SIG-M5 treated with dmso at 0.1 percent for 504 hours (cell line): Measurements from ENCODE around the gene NEIL3.
A peak's percentile ranks its signal among the peaks of the same experiment; 100 is the strongest.

Experiments used
- DNase-seq: peaks from one replicate; lab custom pipeline; 2025; ENCODE audit not compliant: unreplicated experiment; lab: John Stamatoyannopoulos, UW

The NEIL3 gene

GRCh38 chr4:177356921-177357320, 47.2 kb downstream of the NEIL3 start:
- DNase-seq: no peak

GRCh38 chr4:177367336-177367735, 57.7 kb downstream of the NEIL3 start:
- peak; percentile 14 for DNase-seq

DNA sequence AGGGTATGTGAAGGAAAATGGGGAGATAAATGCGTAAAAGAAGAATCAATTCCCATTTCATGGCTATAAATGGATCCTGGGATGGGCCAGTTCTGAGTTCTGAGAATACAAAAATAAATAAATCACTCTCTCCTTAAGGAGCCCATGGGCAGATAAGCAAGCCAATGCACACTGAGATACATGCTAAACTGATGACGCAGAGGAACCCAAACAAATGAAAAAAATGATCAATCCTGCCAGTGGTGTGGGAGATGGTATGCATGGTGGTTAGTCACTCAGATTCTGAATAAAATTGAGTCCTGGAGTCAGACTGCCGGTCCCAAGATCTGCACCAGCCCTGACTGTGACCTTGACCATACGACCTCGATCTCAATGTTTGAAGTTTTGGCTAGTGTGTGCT, 59.7 kb downstream of the NEIL3 start:
- no peak for DNase-seq

- no peak for DNase-seq
Measured at GRCh38 chr4:177371461-177371860, 61.8 kb downstream of the NEIL3 start.

DNA sequence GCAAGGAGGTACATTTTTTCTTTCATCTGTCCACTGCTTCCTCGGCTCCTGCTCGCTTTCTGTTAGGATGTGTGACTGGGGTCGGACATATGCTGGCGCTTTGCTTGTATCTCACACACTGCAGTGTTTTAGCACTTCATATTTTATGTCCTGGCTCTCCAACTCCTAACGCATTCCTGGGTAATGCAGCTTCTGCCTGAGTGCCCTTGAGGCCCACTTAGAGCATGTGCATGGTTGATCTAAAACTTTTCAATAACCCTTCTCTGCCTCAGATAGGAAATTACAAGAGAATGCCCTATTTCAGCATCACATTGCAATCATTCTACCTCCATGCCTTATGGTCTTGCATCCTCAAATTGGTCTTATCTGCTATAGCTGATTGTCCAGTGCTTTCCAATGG, 65.3 kb downstream of the NEIL3 start:
- DNase-seq: no peak

- DNase-seq: no peak
Measured at GRCh38 chr4:177375372-177375771, 65.7 kb downstream of the NEIL3 start.

- DNase-seq: no peak
Measured at GRCh38 chr4:177376024-177376423, 66.3 kb downstream of the NEIL3 start.

DNA sequence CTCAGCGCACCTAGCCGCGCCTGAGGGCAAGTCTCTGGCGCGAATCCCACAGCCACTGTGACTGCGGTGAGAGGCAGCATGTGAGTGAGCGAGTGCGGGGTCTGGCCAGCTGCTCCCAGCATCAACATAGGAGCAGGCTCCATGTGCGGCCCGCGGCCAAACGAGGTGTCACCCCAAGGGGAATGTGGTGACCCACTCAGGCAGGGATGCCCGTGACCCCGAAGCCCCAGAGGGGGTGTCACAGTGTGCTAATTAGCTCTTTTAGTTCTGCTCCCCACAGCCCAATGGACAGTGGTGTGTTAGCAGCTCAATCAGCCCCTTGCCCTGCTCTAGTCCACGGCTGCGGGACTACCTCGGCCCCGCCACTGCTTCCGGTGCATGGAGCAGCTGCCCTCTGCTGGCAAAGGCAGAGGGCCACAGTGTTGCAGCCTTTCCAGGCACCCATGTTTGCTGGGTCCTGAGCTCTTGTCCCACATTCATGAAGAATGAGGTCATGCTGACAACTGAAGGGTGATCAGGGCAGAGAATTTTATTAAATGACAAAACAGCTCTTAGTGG, 71.1 kb downstream of the NEIL3 start:
- DNase-seq: no peak

GRCh38 chr4:177381762-177382310, 72.2 kb downstream of the NEIL3 start:
- no peak for DNase-seq

DNA sequence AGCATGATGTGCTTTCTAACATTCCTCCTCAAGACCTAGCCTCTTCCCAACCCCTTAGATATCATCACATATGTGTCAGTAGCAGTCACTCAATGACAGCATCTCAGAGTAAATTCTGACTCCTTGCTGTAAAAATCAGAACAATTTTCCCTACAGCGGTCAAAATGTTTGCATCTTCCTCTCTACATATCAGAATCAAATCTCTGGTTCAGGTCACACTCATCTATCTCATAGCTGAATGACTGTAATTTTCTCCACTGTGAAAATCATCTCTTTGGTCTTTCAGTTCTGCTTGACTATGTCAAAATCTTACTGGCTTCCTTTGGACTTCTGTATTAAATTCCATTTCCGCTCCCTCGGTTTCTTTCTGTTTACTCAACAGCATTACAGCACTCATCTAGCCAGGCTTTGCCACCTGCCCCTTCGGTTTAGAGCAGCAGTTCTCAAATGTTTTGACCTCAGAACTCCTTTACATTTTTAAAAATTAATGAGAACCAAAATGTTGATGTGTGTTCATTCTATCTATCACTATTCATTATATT, 75.3 kb downstream of the NEIL3 start:
- DNase-seq: no peak

DNA sequence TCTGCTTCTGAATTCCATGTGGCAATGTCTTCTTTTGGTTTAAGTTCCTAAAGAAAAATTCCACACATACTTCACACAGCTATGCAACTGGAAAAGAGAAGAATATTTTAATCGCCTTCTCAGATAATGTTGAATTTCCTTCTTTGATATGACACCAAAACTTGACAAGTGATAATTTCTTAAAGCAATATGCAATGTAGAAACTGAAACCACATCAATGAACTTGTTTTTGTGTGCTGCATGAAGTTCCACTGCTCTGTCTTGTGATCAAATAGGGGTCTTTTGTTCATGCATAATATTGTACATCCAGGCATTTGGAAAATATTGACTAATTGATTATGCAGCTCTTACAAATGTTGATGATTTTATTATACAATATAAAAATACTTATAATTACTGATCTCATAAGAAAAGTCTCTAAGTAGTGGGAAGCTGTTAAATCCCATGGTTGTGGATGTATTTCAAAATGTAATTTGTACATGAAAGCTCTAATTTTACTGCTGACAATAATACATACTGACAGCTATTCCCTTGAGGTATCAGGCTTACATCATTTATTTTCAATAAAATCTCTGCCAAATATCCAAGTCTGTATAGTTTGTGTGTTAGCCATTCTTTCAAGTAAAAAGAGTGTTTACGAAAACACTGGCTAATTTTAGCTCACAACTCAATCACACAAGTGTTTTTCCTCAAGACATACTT, 76.1 kb downstream of the NEIL3 start:
- DNase-seq: no peak

GRCh38 chr4:177386278-177386815, 76.7 kb downstream of the NEIL3 start:
- no peak for DNase-seq

GRCh38 chr4:177391287-177391686, 81.6 kb downstream of the NEIL3 start:
- DNase-seq: no peak

GRCh38 chr4:177391953-177392352, 82.3 kb downstream of the NEIL3 start:
- no peak for DNase-seq

DNA sequence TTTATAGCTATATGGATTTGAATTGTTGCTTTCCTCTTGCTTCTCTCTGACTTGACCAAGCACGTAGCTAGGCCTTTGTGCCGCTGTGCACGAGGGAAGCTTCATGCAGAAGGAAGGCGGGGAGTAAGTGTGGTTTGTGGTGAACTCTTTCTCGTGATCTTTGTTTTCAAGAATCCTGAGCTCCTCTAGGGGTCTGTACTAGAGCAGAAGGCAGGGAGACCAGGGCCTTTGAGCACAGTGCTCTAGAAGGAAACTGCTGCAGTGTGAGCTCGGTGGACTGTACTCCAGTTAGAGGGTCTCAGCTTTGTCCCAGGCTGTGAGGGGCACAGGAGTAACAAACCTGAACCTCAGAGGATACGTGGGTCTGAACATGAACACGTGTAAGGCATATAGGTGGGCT, 83.6 kb downstream of the NEIL3 start:
- DNase-seq: no peak

DNA sequence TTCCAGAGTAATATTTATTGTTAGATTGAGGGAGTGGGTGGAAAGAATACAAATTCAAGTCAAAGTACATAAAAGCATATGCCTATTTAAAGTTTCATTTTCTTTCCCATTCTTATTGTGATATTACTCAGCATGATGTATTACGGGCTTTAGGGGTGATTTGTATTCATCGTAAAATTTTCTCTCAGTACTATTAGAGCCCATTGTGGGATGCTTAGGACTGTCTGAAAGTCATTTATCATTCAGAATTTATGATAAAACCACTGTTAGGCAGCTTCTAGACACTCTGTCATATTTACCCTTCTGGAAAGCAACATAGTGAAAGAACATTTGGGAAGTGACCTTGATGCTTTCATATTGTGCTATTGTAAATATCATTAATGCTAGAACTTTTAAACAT, 86.7 kb downstream of the NEIL3 start:
- no peak for DNase-seq

DNA sequence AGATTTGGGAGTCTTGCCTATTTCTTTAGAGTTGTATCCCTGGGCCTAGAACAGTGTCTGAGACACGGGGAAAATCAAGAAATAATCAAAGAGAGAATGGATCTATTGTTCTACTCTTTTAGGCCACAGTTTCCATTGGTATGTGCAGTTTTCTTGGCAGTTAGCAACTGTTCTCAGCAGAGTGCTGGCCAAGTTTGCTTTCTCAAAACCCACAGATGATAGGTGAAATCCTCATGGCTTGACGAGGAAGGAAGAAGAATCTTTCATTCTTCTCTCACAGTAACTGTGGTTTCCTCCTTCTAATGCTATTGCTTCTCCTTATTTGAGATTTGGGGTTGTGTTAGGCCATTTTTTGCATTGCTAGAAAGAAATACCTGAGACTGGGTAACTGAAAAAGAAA, 90.4 kb downstream of the NEIL3 start:
- no peak for DNase-seq

GRCh38 chr4:177401658-177402273, 92.1 kb downstream of the NEIL3 start:
- peak; percentile 37 for DNase-seq

GRCh38 chr4:177403746-177404145, 94.1 kb downstream of the NEIL3 start:
- no peak for DNase-seq

- no peak for DNase-seq
Measured at GRCh38 chr4:177404342-177404741, 94.7 kb downstream of the NEIL3 start.

DNA sequence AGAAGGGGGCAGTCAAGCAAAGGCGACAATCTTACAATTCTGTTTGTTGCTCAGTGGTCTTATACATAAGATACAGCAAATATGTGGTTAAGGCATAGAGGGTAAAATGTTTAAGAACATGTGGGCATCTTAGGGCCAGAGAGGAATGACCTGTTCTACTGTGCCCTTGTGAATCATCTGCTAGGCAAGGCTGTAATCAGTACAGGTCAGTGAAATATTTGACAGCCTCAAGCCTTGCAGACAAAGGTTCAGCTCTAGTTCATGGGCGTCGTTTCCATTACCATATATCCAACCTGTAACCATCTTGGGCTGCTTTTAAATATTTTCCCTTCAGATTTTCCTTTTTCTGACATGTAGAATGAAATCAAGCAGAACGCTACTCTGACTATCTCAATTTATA, 95.3 kb downstream of the NEIL3 start:
- no peak for DNase-seq

DNA sequence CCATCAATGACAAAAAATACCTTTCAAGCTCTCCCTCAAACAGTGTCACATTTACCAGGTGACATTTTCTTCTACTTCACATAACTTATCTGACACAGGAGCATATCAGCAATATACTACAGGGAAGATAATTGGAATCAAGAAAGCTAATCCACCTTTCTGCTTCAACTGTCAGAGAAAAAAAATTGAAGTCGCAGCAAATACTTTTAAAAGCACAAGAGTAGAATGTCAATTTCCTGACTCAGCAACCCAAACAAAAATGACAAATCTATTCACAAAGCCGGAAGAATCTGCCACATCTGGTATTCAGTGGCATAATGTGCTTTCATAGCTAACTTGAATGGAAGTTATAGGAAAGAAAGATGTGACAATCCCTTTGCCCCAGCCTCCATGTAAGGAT, 95.8 kb downstream of the NEIL3 start:
- DNase-seq: no peak
